ENCODE results near the gene EIF3A.

The EIF3A gene

DNA sequence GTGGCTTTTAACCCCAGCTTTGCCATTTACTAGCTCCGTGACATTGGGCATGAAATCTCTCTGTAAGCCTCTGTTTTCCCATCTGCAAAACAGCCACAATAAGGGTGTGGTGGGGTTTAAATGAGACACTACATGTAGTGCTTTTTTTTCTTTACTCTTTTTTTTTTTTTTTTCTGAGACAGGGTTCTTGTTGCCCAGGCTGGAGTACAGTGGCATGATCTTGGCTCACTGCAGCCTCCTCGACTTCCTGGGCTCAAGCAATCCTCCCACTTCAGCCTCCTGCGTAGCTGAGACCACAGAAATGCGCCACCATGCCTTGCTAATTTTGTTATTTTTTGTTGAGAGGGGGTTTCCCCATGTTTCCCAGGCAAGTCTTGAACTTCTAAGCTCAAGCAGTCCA, 15.0 kb upstream of the EIF3A start:
- Histone ChIP-seq H3K36me3 (no peaks in the 10 kb centered on the region), H3K27ac (no peak overlapping the region), H3K9me3 (ENCODE audit: severe bottlenecking) (no peaks in the 10 kb centered on the region), H3K4me3 (ENCODE audit: low read depth, low read length) (no peak overlapping the region), H3K27me3 (ENCODE audit: insufficient read depth, low read depth, severe bottlenecking) (no peaks in the 10 kb centered on the region)
- TF ChIP-seq, protein P1, sequence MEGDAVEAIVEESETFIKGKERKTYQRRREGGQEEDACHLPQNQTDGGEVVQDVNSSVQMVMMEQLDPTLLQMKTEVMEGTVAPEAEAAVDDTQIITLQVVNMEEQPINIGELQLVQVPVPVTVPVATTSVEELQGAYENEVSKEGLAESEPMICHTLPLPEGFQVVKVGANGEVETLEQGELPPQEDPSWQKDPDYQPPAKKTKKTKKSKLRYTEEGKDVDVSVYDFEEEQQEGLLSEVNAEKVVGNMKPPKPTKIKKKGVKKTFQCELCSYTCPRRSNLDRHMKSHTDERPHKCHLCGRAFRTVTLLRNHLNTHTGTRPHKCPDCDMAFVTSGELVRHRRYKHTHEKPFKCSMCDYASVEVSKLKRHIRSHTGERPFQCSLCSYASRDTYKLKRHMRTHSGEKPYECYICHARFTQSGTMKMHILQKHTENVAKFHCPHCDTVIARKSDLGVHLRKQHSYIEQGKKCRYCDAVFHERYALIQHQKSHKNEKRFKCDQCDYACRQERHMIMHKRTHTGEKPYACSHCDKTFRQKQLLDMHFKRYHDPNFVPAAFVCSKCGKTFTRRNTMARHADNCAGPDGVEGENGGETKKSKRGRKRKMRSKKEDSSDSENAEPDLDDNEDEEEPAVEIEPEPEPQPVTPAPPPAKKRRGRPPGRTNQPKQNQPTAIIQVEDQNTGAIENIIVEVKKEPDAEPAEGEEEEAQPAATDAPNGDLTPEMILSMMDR (IDR thresholded peaks at IDR 0.05; ENCODE audit: low read depth, low read length) = no peak
- DNase-seq = no peak

DNA sequence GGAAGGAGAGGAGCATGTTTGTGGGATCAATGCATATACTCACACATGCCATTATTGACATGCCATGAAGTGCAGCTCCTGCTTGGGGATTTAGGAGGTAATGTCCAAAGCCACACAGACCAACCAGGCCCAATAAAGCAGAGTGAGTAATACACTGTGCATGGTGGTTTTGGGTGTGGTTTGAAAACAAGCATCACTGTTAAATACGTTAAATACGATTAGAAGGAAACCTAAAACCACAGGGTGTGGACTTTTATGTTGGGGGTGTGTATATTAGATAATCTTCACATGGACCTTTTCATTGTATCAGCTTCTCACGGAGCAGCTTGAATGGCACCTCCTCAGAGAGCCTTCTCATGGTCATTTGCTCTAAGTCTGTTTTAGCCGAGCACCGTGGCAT, 10.4 kb upstream of the EIF3A start:
- no peaks in the 10 kb centered on the region for H3K36me3 ChIP-seq
- no peak overlapping the region for H3K4me3 ChIP-seq (ENCODE audit: low read depth, low read length)
- no peaks in the 10 kb centered on the region for H3K9me3 ChIP-seq (ENCODE audit: severe bottlenecking)
- TF ChIP-seq, protein P1 (IDR thresholded peaks at IDR 0.05; ENCODE audit: low read depth, low read length) = no peak
- H3K27ac ChIP-seq = no peak overlapping the region
- no peaks in the 10 kb centered on the region for H3K27me3 ChIP-seq (ENCODE audit: insufficient read depth, low read depth, severe bottlenecking)
- no peak for DNase-seq

DNA sequence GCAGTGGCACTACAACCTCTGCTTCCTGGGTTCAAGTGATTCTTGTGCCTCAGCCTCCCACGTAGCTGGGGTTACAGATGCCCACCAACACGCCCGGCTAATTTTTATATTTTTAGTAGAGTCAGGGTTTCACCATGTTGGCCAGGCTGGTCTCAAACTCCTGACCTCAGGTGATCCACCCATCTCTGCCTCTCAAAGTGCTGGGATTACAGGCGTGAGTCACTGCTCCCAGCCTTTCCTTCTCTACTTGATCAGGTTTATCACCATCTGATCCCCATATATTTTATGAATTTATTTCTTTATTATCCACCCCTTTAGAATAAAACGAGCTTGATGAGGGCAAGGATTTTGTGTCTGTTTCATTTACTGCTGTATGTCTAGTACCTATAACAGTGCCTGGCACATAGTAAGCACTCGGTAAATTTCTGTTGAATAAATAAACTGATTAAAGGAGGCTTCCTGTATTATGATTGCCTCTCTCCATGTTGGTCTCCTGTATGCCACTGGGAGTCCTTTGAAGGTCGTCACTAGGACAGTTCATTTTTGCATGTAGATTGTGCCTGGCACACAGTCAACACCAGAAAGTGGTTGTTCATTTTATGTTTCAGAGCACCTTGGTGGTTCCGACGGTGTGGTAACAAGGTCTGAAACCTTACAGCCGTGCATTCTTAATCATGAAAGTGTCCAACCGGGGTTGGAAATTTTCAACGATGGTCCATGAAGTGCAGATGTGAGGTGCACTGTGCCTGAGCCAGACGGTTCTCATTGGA, 9.6 kb upstream of the EIF3A start:
- Histone ChIP-seq H3K4me3 (ENCODE audit: low read depth, low read length) (no peak overlapping the region), H3K9me3 (ENCODE audit: severe bottlenecking) (no peaks in the 10 kb centered on the region), H3K27me3 (ENCODE audit: insufficient read depth, low read depth, severe bottlenecking) (no peaks in the 10 kb centered on the region), H3K27ac (no peak overlapping the region), H3K36me3 (no peaks in the 10 kb centered on the region)
- TF ChIP-seq, protein P1 (IDR thresholded peaks at IDR 0.05; ENCODE audit: low read depth, low read length) = no peak
- no peak for DNase-seq

DNA sequence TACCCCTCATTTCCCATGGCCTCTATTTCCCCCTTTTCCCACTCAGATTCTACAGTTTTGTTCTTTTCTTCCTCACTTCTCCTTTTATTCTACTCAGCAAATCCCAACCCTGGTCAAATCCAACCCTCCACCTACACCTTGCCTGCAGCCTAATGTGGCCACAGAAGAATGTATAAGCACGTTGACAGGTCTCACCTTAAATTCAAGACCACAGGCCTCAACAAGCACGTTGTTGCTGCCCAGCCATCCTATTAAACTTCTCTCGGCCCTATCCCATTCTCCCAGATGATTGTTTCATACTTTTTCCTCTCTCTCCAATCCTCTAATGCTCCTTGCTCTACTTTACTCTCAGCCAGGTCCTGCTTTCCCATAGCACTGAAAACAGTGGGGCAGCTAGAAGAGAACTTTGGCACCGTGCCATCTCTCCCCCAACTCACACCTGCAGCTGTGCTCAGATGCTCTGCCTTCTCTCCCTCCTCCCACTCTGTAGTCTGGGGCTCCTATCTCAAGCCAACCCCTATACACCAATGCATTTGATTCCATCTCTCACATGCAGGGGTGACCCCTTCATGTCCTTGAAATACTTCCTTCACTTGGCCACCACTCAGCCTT, 6.8 kb upstream of the EIF3A start:
- H3K36me3 ChIP-seq = no peaks in the 10 kb centered on the region
- H3K27me3 ChIP-seq (ENCODE audit: insufficient read depth, low read depth, severe bottlenecking) = no peaks in the 10 kb centered on the region
- no peak overlapping the region for H3K4me3 ChIP-seq (ENCODE audit: low read depth, low read length)
- H3K9me3 ChIP-seq (ENCODE audit: severe bottlenecking) = no peaks in the 10 kb centered on the region
- TF ChIP-seq, protein P1 (IDR thresholded peaks at IDR 0.05; ENCODE audit: low read depth, low read length) = no peak
- DNase-seq = no peak
- H3K27ac ChIP-seq = no peak overlapping the region

DNA sequence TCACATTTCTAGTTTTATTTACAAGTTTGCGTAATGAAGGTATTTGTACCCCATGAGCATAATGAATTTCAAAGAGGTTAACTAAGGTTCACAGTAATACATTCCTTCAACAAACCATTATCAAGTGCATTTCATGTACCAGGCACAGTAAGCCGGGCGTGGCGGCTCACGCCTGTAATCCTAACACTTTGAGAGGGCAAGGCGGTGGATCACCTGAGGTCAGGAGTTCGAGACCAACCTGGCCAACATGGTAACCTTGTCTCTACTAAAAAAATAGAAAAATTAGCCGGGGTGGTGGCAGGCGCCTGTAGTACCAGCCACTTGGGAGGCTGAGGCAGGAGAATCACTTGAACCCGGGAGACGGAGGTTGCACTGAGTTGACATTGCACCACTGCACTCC, 4.3 kb upstream of the EIF3A start:
- DNase-seq = no peak
- Histone ChIP-seq H3K27ac (no peak overlapping the region), H3K27me3 (ENCODE audit: insufficient read depth, low read depth, severe bottlenecking) (no peaks in the 10 kb centered on the region), H3K36me3 (peaks cover 6% of the 10 kb centered on the region), H3K9me3 (ENCODE audit: severe bottlenecking) (no peaks in the 10 kb centered on the region), H3K4me3 (ENCODE audit: low read depth, low read length) (no peak overlapping the region)
- TF ChIP-seq, protein P1 (IDR thresholded peaks at IDR 0.05; ENCODE audit: low read depth, low read length) = no peak
